HepG2 (cell line): ENCODE measurements around the gene SCYGR4. TPM values are rescaled to one million over a fixed set of nuclear protein-coding genes. Genes with fewer than 3 reads are reported as not detected.

Experiments used
- ADNP ChIP-seq: sonication (generic); formaldehyde crosslinking; IDR thresholded peaks from 2 replicates; pipeline ENCODE4 v1.4.0; 2020; ENCODE audit warnings: missing genetic modification reagents
- CBFB ChIP-seq: sonication (generic); formaldehyde crosslinking; IDR thresholded peaks from 2 replicates; pipeline ENCODE4 v1.4.0; 2020; ENCODE audit warnings: missing genetic modification reagents
- DR1 ChIP-seq: sonication (generic); formaldehyde crosslinking; IDR thresholded peaks from 2 replicates; pipeline ENCODE4 v1.8.0; 2021; ENCODE audit warnings: mild to moderate bottlenecking, missing genetic modification reagents, inconsistent platforms
- EHMT2 ChIP-seq: fragments of 200-600 bp; sonication (generic); IDR thresholded peaks from 2 replicates; pipeline ENCODE4 v1.7.0; 2017; ENCODE audit warnings: antibody characterized with exemption, low read depth, low read length, borderline replicate concordance
- FOXM1 ChIP-seq: sonication (generic); formaldehyde crosslinking; IDR thresholded peaks from 2 replicates; pipeline ENCODE4 v1.5.0; 2020; ENCODE audit warnings: missing genetic modification reagents
- HNF4G ChIP-seq, 2 experiments: sonication (generic) in 1 of 2; formaldehyde crosslinking in 1 of 2; IDR thresholded peaks; 2 replicates each; pipeline versions ENCODE4 v1.4.0 to v1.6.1; 2011 to 2020; ENCODE audit warnings: borderline replicate concordance in 2 of 2, low read depth in 2 of 2, mild to moderate bottlenecking in 2 of 2, low read length in 1 of 2, missing genetic modification reagents in 1 of 2, moderate library complexity in 1 of 2
- HOXA9 ChIP-seq: sonication (generic); formaldehyde crosslinking; IDR thresholded peaks from 2 replicates; pipeline ENCODE4 v1.8.1; 2022; ENCODE audit warnings: missing genetic modification reagents, mild to moderate bottlenecking, moderate library complexity, borderline replicate concordance
- IRF2 ChIP-seq: IDR thresholded peaks from 2 replicates; pipeline ENCODE4 v1.6.1; 2018; ENCODE audit warnings: missing genetic modification reagents, missing compliant biosample characterization
- MAFF ChIP-seq: IDR thresholded peaks from 2 replicates; pipeline ENCODE4 v1.6.1; 2011; ENCODE audit warnings: low read depth, low read length, improper control_type of control experiment
- MAZ ChIP-seq, 2 experiments: sonication (generic) in 1 of 2; formaldehyde crosslinking in 1 of 2; IDR thresholded peaks; 2 replicates each; pipeline versions ENCODE4 v1.5.0 to v1.6.1; 2012 to 2020; ENCODE audit warnings: low read depth in 2 of 2, mild to moderate bottlenecking in 2 of 2, borderline replicate concordance in 1 of 2, improper control_type of control experiment in 1 of 2, low read length in 1 of 2, missing genetic modification reagents in 1 of 2, moderate library complexity in 1 of 2
- NFKB2 ChIP-seq: sonication (generic); formaldehyde crosslinking; IDR thresholded peaks from 2 replicates; pipeline ENCODE4 v1.4.0; 2020; ENCODE audit warnings: missing genetic modification reagents, borderline replicate concordance
- NR2F1 ChIP-seq, 2 experiments: fragments of 450-650 bp in 1 of 2; formaldehyde crosslinking in 1 of 2; IDR thresholded peaks; 2 replicates each; pipeline versions ENCODE4 v1.5.0 to v1.6.1; 2016 to 2020; ENCODE audit warnings: mild to moderate bottlenecking in 1 of 2, missing compliant biosample characterization in 1 of 2, missing genetic modification reagents in 1 of 2, moderate library complexity in 1 of 2
- RBM39 ChIP-seq: fragments of 200-400 bp; formaldehyde crosslinking; IDR thresholded peaks from one replicate; pipeline ENCODE4 v1.6.1; 2018; ENCODE audit warnings: antibody characterized with exemption, mild to moderate bottlenecking, low read depth, low read length; ENCODE audit not compliant: poor library complexity, severe bottlenecking
- SIX1 ChIP-seq: sonication (generic); formaldehyde crosslinking; IDR thresholded peaks from 2 replicates; pipeline ENCODE4 v1.4.0; 2020; ENCODE audit warnings: missing genetic modification reagents, borderline replicate concordance
- SP1 ChIP-seq, 2 experiments: fragments of 450-650 bp in 1 of 2; sonication (generic) in 1 of 2; formaldehyde crosslinking in 1 of 2; IDR thresholded peaks; 2 replicates each; pipeline versions ENCODE4 v1.4.0 to v1.6.1; 2016 to 2020; ENCODE audit warnings: missing genetic modification reagents in 1 of 2
- TSC22D2 ChIP-seq: sonication (generic); formaldehyde crosslinking; IDR thresholded peaks from 2 replicates; pipeline ENCODE4 v1.5.1; 2020; ENCODE audit warnings: missing genetic modification reagents, mild to moderate bottlenecking, borderline replicate concordance
- ZBTB21 ChIP-seq: sonication (generic); formaldehyde crosslinking; IDR thresholded peaks from 2 replicates; pipeline ENCODE4 v1.4.0; 2020; ENCODE audit warnings: missing genetic modification reagents
- ZFP82 ChIP-seq: sonication (generic); formaldehyde crosslinking; IDR thresholded peaks from 2 replicates; pipeline ENCODE4 v1.5.1; 2020; ENCODE audit warnings: mild to moderate bottlenecking, missing genetic modification reagents, borderline replicate concordance
- ZNF138 ChIP-seq: sonication (generic); formaldehyde crosslinking; IDR thresholded peaks from 2 replicates; pipeline ENCODE4 v1.5.0; 2020; ENCODE audit warnings: mild to moderate bottlenecking, low read depth, missing genetic modification reagents
- ZNF143 ChIP-seq: sonication (generic); formaldehyde crosslinking; IDR thresholded peaks from 2 replicates; pipeline ENCODE4 v1.4.0; 2020; ENCODE audit warnings: missing genetic modification reagents
- ZNF331 ChIP-seq: sonication (generic); formaldehyde crosslinking; IDR thresholded peaks from 2 replicates; pipeline ENCODE4 v1.4.0; 2020; ENCODE audit warnings: missing genetic modification reagents
- ZNF350 ChIP-seq: sonication (generic); formaldehyde crosslinking; IDR thresholded peaks from 2 replicates; pipeline ENCODE4 v1.4.0; 2020; ENCODE audit warnings: mild to moderate bottlenecking, low read depth, missing genetic modification reagents, borderline replicate concordance
- ZNF577 ChIP-seq: sonication (generic); formaldehyde crosslinking; IDR thresholded peaks from 2 replicates; pipeline ENCODE4 v1.4.0; 2020; ENCODE audit warnings: mild to moderate bottlenecking, low read depth, missing genetic modification reagents, borderline replicate concordance
- ZNF598 ChIP-seq: sonication (generic); formaldehyde crosslinking; IDR thresholded peaks from 2 replicates; pipeline ENCODE4 v1.5.1; 2020; ENCODE audit warnings: mild to moderate bottlenecking, missing genetic modification reagents, borderline replicate concordance
- ZNF619 ChIP-seq: sonication (generic); formaldehyde crosslinking; IDR thresholded peaks from 2 replicates; pipeline ENCODE4 v1.4.0; 2020; ENCODE audit warnings: mild to moderate bottlenecking, missing genetic modification reagents
- ZNF644 ChIP-seq: IDR thresholded peaks from 2 replicates; pipeline ENCODE4 v1.6.1; 2016; ENCODE audit warnings: low read depth
- ZNF883 ChIP-seq: sonication (generic); formaldehyde crosslinking; IDR thresholded peaks from 2 replicates; pipeline ENCODE4 v1.5.1; 2020; ENCODE audit warnings: mild to moderate bottlenecking, missing genetic modification reagents; ENCODE audit errors: not compliant biosample characterization
- polyA plus RNA-seq, 8 experiments: library from polyadenylated mRNA; depleted of rRNA in 3 of 8; stranded (reverse) in 7 of 8; unstranded in 1 of 8; fragments of >200 nt; fragmentation: Illumina TruSeq in 4 of 8; extraction: Trizol in 4 of 8; gene quantifications; 2 replicates each; pipeline versions ENCODE4 v1.2.1 to v1.2.3, GENCODE V29; 2011 to 2016; ENCODE audit warnings: low read depth in 4 of 8, missing spikeins in 1 of 8, mixed read lengths in 1 of 8; ENCODE audit not compliant: insufficient read depth in 1 of 8
- total RNA-seq, 5 experiments: library from RNA; depleted of rRNA; stranded (reverse); fragments of >200 nt; fragmentation: Illumina TruSeq; extraction: Trizol; gene quantifications; 2 replicates each; pipeline ENCODE4 v1.2.3, GENCODE V29; 2016; ENCODE audit warnings: low read depth in 1 of 5
- TF ChIP-seq, protein P1 (sequence below): sonication (generic); formaldehyde crosslinking; IDR thresholded peaks from 2 replicates; pipeline ENCODE4 v1.8.0; 2023; ENCODE audit warnings: mild to moderate bottlenecking, missing genetic modification reagents
- TF ChIP-seq, protein P2 (sequence below): sonication (generic); formaldehyde crosslinking; IDR thresholded peaks from 2 replicates; pipeline ENCODE4 v1.5.0; 2020; ENCODE audit warnings: missing genetic modification reagents

The SCYGR4 gene
- total and polyA plus RNA-seq, 2 of the 13 experiments (the other 11 are each of a cell fraction or from before 2014, with no cell fraction given) = not detected

GRCh38 chr2:227643990-227644551 lies 26.8 kb downstream of the SCYGR4 start (continued):
- TF ChIP-seq ZNF138 (no peak), DR1 (CRISPR knock-in tag) (no peak), ZNF350 (no peak), TSC22D2 (no peak), ZNF883 (CRISPR knock-in tag) (no peak), MAFF (peak; percentile 29; the same call in 1 of the 2 replicates), ZNF598 (CRISPR knock-in tag) (no peak), ZFP82 (CRISPR knock-in tag) (no peak), IRF2 (CRISPR knock-in tag) (peak; percentile 55; the same call in 1 of the 2 replicates), ZNF577 (no peak), MAZ (IDR thresholded peaks at IDR 0.05; ENCODE audit: borderline replicate concordance, low read depth, low read length) (no peak), MAZ (CRISPR knock-in tag; IDR thresholded peaks at IDR 0.05; ENCODE audit: low read depth) (no peak), ADNP (CRISPR knock-in tag) (no peak), RBM39 (no peak), ZNF644 (CRISPR knock-in tag) (peak; percentile 72), EHMT2 (peak; percentile 89; the same call in 1 of the 2 replicates), ZBTB21 (CRISPR knock-in tag) (peak; percentile 66), SP1 (IDR thresholded peaks at IDR 0.05) (no peak), SP1 (CRISPR knock-in tag; IDR thresholded peaks at IDR 0.05) (no peak; the same call in 1 of the 2 replicates), HNF4G (IDR thresholded peaks at IDR 0.05; ENCODE audit: borderline replicate concordance, low read depth, low read length) (peak; percentile 93), HNF4G (CRISPR knock-in tag; IDR thresholded peaks at IDR 0.05; ENCODE audit: borderline replicate concordance, low read depth) (peak; percentile 73; the same call in 1 of the 2 replicates), ZNF331 (CRISPR knock-in tag) (peak; percentile 54; the same call in 1 of the 2 replicates), ZNF143 (no peak), SIX1 (CRISPR knock-in tag) (peak; percentile 31; the same call in 1 of the 2 replicates), FOXM1 (CRISPR knock-in tag) (no peak), NR2F1 (CRISPR knock-in tag; IDR thresholded peaks at IDR 0.05) (peak in 1 of 2 experiments; percentile 69; a peak in 2 of 4 replicates), CBFB (CRISPR knock-in tag) (no peak), HOXA9 (CRISPR knock-in tag) (no peak), ZNF619 (CRISPR knock-in tag) (no peak), NFKB2 (CRISPR knock-in tag) (no peak)
- TF ChIP-seq, protein P1, sequence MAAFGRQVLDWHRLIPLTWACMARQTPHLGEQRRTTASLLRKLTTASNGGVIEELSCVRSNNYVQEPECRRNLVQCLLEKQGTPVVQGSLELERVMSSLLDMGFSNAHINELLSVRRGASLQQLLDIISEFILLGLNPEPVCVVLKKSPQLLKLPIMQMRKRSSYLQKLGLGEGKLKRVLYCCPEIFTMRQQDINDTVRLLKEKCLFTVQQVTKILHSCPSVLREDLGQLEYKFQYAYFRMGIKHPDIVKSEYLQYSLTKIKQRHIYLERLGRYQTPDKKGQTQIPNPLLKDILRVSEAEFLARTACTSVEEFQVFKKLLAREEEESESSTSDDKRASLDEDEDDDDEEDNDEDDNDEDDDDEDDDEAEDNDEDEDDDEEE (CRISPR knock-in tag) = no peak
- TF ChIP-seq, protein P2, sequence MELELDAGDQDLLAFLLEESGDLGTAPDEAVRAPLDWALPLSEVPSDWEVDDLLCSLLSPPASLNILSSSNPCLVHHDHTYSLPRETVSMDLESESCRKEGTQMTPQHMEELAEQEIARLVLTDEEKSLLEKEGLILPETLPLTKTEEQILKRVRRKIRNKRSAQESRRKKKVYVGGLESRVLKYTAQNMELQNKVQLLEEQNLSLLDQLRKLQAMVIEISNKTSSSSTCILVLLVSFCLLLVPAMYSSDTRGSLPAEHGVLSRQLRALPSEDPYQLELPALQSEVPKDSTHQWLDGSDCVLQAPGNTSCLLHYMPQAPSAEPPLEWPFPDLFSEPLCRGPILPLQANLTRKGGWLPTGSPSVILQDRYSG (CRISPR knock-in tag) = no peak
